Type B pancreatic cell (in vitro differentiated cells): Measurements from ENCODE around the gene DNAH12. TPM values are rescaled to one million over a fixed set of nuclear protein-coding genes. Genes with fewer than 3 reads are reported as not detected.

Experiments
- DNase-seq: peaks from one replicate; pipeline ENCODE4 v3.0.0; 2021; ENCODE audit warnings: mixed read lengths; ENCODE audit not compliant: unreplicated experiment; ENCODE audit errors: extremely low spot score
- H3K27ac Mint-ChIP-seq: 2 replicates; pipeline ENCODE4 v1.8.0; 2021; ENCODE audit warnings: mild to moderate bottlenecking, mixed read lengths
- H3K27me3 Mint-ChIP-seq: 2 replicates; pipeline ENCODE4 v1.8.0; 2021; ENCODE audit warnings: mixed read lengths
- H3K36me3 Mint-ChIP-seq: 2 replicates; pipeline ENCODE4 v1.8.0; 2021; ENCODE audit warnings: mixed read lengths
- H3K4me1 Mint-ChIP-seq: one replicate; pipeline ENCODE4 v1.8.0; 2021; ENCODE audit warnings: mixed read lengths; ENCODE audit not compliant: unreplicated experiment
- H3K4me3 Mint-ChIP-seq: 2 replicates; pipeline ENCODE4 v1.8.0; 2021; ENCODE audit warnings: mild to moderate bottlenecking, mixed read lengths
- H3K9me3 Mint-ChIP-seq: 2 replicates; pipeline ENCODE4 v1.8.0; 2021; ENCODE audit warnings: mixed read lengths
- CTCF ChIP-seq: fragments of 200-600 bp; sonication (generic); conservative IDR thresholded peaks from 2 replicates; pipeline ENCODE4 v1.5.0; 2021; ENCODE audit warnings: antibody characterized with exemption, mild to moderate bottlenecking
- total RNA-seq: library from RNA; stranded (reverse); gene quantifications from 2 replicates; pipeline ENCODE4 v1.2.1, GENCODE V29; 2021; ENCODE audit warnings: low replicate concordance

DNAH12 gene
- total RNA-seq, 1 donor from 2014 or later: 0.87 TPM

- TF ChIP-seq CTCF: no peak
- DNase-seq: no peak
- Mint-ChIP-seq H3K27me3 (no peaks in the 10 kb centered on the region), H3K36me3 (peaks cover 12% of the 10 kb centered on the region), H3K9me3 (no peaks in the 10 kb centered on the region), H3K4me1 (peaks cover 21% of the 10 kb centered on the region), H3K4me3 (no peak overlapping the region), H3K27ac (peak overlapping the region; percentile 75)
These were observed 39.4 kb upstream of the DNAH12 start for GRCh38 chr3:57583544-57583943.

- H3K4me3 Mint-ChIP-seq: no peak overlapping the region
- H3K36me3 Mint-ChIP-seq: peaks cover 15% of the 10 kb centered on the region
- peaks cover 21% of the 10 kb centered on the region for H3K4me1 Mint-ChIP-seq
- no peak for DNase-seq
- no peaks in the 10 kb centered on the region for H3K9me3 Mint-ChIP-seq
- TF ChIP-seq CTCF: peak; percentile 40
- peak overlapping the region; percentile 75 for H3K27ac Mint-ChIP-seq
- no peaks in the 10 kb centered on the region for H3K27me3 Mint-ChIP-seq
These were observed 38.5 kb upstream of the DNAH12 start for GRCh38 chr3:57582474-57583168.

GRCh38 chr3:57577801-57578200 lies 33.7 kb upstream of the DNAH12 start:
- Mint-ChIP-seq H3K27ac (peak overlapping the region; percentile 69), H3K4me3 (no peak overlapping the region), H3K36me3 (peaks cover 18% of the 10 kb centered on the region), H3K27me3 (no peaks in the 10 kb centered on the region), H3K9me3 (no peaks in the 10 kb centered on the region), H3K4me1 (peaks cover 2% of the 10 kb centered on the region)
- TF ChIP-seq CTCF: no peak
- no peak for DNase-seq

GRCh38 chr3:57575966-57576626 lies 32.0 kb upstream of the DNAH12 start:
- DNase-seq: no peak
- Mint-ChIP-seq H3K27ac (peak overlapping the region; percentile 67), H3K27me3 (no peaks in the 10 kb centered on the region), H3K4me1 (no peaks in the 10 kb centered on the region), H3K9me3 (no peaks in the 10 kb centered on the region), H3K4me3 (no peak overlapping the region), H3K36me3 (peaks cover 27% of the 10 kb centered on the region)
- no peak for TF ChIP-seq CTCF

- H3K9me3 Mint-ChIP-seq: no peaks in the 10 kb centered on the region
- no peak overlapping the region for H3K27ac Mint-ChIP-seq
- DNase-seq: no peak
- no peaks in the 10 kb centered on the region for H3K27me3 Mint-ChIP-seq
- H3K4me1 Mint-ChIP-seq: no peaks in the 10 kb centered on the region
- peaks cover 26% of the 10 kb centered on the region for H3K36me3 Mint-ChIP-seq
- no peak for TF ChIP-seq CTCF
- no peak overlapping the region for H3K4me3 Mint-ChIP-seq
These were observed 28.0 kb upstream of the DNAH12 start for GRCh38 chr3:57572096-57572495.
